DOHH2 (cell line): Measurements from ENCODE around the gene CCDC106.

Experiments
- EZH2phosphoT487 ChIP-seq: fragments of 200-600 bp; sonication (generic); IDR thresholded peaks from 2 replicates; pipeline ENCODE4 v1.6.1; 2017; ENCODE audit warnings: borderline replicate concordance, mild to moderate bottlenecking, antibody characterized with exemption, low read length, moderate library complexity, mixed read lengths
- TF ChIP-seq, protein P1 (sequence below): fragments of 200-600 bp; sonication (generic); IDR thresholded peaks from one replicate; pipeline ENCODE4 v1.5.1; 2014; ENCODE audit warnings: antibody characterized with exemption, mild to moderate bottlenecking, low read depth, low read length; ENCODE audit not compliant: poor library complexity, severe bottlenecking

DNA sequence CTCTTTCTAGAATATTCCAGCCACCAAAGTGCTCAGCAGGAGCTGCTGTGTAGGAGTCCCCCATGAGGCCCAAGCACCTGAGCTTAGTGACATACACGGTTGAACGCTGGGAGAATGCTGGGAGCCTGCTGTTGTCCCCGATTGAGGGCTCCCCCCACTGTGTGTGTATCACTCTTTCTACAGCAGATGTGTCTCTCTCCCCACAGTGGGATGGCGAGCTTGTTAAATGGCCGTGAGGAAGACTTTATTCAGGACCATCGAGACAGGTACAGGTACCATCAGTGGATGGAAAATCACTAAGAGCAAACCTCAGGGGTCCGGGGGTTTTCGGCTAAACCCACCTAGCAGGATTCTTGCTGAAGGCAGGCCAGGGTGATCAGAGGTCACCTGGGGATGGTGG, 49.7 kb downstream of the CCDC106 start:
- TF ChIP-seq, protein P1, sequence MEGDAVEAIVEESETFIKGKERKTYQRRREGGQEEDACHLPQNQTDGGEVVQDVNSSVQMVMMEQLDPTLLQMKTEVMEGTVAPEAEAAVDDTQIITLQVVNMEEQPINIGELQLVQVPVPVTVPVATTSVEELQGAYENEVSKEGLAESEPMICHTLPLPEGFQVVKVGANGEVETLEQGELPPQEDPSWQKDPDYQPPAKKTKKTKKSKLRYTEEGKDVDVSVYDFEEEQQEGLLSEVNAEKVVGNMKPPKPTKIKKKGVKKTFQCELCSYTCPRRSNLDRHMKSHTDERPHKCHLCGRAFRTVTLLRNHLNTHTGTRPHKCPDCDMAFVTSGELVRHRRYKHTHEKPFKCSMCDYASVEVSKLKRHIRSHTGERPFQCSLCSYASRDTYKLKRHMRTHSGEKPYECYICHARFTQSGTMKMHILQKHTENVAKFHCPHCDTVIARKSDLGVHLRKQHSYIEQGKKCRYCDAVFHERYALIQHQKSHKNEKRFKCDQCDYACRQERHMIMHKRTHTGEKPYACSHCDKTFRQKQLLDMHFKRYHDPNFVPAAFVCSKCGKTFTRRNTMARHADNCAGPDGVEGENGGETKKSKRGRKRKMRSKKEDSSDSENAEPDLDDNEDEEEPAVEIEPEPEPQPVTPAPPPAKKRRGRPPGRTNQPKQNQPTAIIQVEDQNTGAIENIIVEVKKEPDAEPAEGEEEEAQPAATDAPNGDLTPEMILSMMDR: no peak
- no peak for TF ChIP-seq EZH2phosphoT487
